Measurements from ENCODE around the gene ADD1.

Gene ADD1

DNA sequence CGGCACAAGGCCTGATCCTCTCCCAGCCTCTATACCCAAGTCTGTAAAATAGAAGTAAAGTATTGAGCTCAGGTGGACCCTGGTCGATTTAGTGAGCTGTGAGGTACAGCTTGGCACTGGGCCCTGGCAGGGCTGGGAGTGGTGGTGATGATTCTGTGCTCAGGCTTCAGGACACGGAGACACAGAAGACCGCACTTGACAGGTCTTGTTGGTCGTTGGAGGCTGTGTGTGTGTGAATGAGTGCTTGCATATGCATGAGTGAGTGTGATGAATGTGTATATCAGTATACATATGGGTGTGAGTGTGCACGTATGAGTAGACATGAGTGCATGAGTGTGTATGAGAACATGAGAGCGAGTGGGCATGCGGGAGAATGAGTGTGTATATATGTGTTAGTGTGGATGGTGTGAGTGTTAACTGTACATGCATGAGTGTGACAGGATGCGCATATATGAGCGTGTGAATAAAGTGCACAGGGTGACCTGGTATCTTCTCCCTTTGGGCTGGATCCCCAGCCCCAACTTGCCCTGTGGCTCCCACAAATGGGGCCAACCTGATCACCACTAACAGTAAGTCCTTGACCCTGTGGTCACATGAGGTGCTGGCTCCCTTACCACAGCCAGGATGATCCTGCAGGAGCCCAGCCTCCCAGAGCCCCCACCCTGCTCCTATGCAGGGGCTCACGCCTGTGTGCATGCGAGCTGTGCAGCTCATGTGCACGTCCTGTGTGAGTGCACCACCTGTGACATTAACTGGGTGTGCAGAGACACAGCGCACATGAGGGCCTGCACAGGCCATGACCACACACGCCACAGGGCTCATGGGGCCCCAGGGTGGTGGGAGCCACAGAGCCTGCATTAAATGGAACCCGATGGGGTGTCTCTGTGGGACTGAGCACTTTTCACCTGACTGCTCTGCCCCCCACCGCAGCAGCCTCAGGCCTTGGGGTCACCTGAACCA is 29.9 kb upstream of the ADD1 start:
- intact Hi-C loops (cut with DNase I; ENCODE audit: low total_unique reads) = no loop called here
- peaks cover 0 to 26% (median 17%) of the 10 kb centered on the region in 4 donors for H3K4me1 ChIP-seq

DNA sequence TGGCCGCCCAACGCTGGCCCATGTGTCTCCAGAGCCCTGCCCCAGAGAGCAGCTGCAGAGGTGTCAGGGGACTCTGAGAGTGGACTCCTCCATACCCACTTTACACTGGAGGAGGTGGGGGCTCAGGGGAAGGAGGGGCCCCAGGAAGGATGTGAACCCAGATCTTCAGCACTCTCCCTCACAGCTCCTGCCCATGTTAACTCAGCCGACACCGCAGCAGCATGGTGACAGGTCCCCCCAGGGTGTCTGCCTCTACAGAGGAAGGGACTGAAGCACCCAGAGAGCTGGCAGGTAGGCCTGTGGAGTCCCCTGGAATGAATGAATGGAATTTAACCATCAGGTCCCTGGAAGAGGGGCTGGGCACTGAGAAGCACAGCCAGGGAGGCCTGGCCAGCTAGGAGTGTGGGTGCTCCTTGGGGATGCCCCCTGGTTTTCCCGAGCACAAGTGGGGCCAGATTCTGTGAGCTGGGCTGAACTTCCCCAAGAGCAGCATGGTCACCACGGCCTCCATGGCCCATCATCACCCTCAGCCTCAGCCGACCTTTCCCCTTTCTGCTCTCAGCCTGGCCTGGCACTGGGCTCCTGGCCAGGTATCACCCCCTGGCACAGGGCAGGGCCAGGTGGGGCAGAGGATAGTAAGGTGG is 28.9 kb upstream of the ADD1 start:
- peaks cover 0 to 31% (median 16%) of the 10 kb centered on the region in 4 donors for H3K4me1 ChIP-seq
- intact Hi-C loops (cut with DNase I; ENCODE audit: low total_unique reads) = no loop called here
- H3K27me3 ChIP-seq = peaks cover 0 to 6% of the 10 kb centered on the region in 2 donors
- H3K27ac ChIP-seq = no peak overlapping the region
- TF ChIP-seq, protein P1, sequence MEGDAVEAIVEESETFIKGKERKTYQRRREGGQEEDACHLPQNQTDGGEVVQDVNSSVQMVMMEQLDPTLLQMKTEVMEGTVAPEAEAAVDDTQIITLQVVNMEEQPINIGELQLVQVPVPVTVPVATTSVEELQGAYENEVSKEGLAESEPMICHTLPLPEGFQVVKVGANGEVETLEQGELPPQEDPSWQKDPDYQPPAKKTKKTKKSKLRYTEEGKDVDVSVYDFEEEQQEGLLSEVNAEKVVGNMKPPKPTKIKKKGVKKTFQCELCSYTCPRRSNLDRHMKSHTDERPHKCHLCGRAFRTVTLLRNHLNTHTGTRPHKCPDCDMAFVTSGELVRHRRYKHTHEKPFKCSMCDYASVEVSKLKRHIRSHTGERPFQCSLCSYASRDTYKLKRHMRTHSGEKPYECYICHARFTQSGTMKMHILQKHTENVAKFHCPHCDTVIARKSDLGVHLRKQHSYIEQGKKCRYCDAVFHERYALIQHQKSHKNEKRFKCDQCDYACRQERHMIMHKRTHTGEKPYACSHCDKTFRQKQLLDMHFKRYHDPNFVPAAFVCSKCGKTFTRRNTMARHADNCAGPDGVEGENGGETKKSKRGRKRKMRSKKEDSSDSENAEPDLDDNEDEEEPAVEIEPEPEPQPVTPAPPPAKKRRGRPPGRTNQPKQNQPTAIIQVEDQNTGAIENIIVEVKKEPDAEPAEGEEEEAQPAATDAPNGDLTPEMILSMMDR (IDR thresholded peaks at IDR 0.05) = no peak
- DNase-seq = no peak
- no peak overlapping the region for H3K4me3 ChIP-seq
- peaks cover 0 to 7% (median 0%) of the 10 kb centered on the region in 3 donors for H3K36me3 ChIP-seq
- peaks cover 0 to 4% (median 0%) of the 10 kb centered on the region in 3 donors for H3K9me3 ChIP-seq

More for the DNA sequence above, 29.9 kb upstream of the ADD1 start:
- H3K27ac ChIP-seq = no peak overlapping the region
- peaks cover 0 to 6% of the 10 kb centered on the region in 2 donors for H3K27me3 ChIP-seq
- peak overlapping the region in 1 of 2 donors; percentile 24 for H3K4me3 ChIP-seq
- H3K36me3 ChIP-seq = peaks cover 0 to 7% (median 0%) of the 10 kb centered on the region in 3 donors
- DNase-seq = no peak
- TF ChIP-seq, protein P1 (IDR thresholded peaks at IDR 0.05) = no peak
- peaks cover 0 to 4% (median 0%) of the 10 kb centered on the region in 3 donors for H3K9me3 ChIP-seq

DNA sequence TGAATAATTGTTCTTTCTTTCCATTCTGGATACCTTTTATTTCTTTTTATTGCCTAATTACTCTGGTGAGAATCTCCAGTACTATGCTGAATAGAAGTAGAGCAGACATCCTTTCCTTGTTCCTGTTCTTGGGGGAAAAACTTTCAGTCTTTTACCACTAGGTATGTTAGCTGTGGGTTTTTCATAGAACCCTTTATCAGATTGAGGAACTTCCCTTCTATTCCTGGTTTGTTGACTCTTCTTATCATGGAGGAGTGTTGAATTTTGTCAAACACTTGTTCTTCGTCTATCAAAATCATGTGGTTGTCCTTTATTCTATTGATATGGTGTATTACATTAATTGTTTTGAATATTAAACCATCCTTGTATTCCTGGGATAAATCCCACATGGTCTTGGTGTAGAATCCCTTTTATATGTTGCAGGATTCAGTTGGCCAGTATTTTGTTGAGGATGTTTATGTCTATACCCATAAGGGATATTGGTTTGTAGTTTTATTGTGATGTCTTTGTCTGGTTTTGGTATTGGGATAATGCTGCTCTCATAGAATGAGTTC is 27.2 kb upstream of the ADD1 start:
- H3K27me3 ChIP-seq = peaks cover 0 to 6% of the 10 kb centered on the region in 2 donors
- H3K36me3 ChIP-seq = peaks cover 0 to 7% (median 0%) of the 10 kb centered on the region in 3 donors
- no peak overlapping the region for H3K4me3 ChIP-seq
- peaks cover 0 to 26% (median 14%) of the 10 kb centered on the region in 4 donors for H3K4me1 ChIP-seq
- TF ChIP-seq, protein P1 (IDR thresholded peaks at IDR 0.05) = no peak
- DNase-seq = no peak
- H3K27ac ChIP-seq = no peak overlapping the region
- intact Hi-C loops (cut with DNase I; ENCODE audit: low total_unique reads) = no loop called here
- peaks cover 0 to 4% (median 0%) of the 10 kb centered on the region in 3 donors for H3K9me3 ChIP-seq

DNA sequence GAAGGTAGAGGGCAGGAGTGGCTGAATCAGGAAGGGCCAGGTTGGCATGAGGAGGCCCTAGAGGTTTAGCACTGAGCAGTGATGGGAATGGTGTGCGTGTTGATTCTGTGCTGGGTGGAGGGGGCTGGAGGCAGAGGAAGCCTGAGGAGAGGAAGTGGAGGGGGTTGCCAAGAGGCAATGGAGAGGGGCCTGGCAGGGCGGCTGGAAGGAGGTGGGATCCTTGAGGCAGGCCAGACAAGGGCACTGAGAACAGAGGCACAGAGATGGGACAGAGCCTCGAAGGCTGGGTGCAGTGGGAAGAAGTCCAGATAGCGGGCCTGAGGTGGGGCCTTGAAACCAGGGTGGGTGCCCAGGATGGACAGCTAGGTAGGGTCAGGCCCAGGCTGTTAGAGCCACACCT is 26.5 kb upstream of the ADD1 start:
- DNase-seq = no peak
- TF ChIP-seq, protein P1 (IDR thresholded peaks at IDR 0.05) = no peak
- Histone ChIP-seq H3K4me1 (peaks cover 0 to 22% (median 12%) of the 10 kb centered on the region in 4 donors), H3K27ac (no peak overlapping the region), H3K27me3 (peaks cover 0 to 6% of the 10 kb centered on the region in 2 donors), H3K4me3 (no peak overlapping the region), H3K9me3 (peaks cover 0 to 4% (median 0%) of the 10 kb centered on the region in 3 donors), H3K36me3 (peaks cover 0 to 9% (median 0%) of the 10 kb centered on the region in 3 donors)
- intact Hi-C loops (cut with DNase I; ENCODE audit: low total_unique reads) = no loop called here

DNA sequence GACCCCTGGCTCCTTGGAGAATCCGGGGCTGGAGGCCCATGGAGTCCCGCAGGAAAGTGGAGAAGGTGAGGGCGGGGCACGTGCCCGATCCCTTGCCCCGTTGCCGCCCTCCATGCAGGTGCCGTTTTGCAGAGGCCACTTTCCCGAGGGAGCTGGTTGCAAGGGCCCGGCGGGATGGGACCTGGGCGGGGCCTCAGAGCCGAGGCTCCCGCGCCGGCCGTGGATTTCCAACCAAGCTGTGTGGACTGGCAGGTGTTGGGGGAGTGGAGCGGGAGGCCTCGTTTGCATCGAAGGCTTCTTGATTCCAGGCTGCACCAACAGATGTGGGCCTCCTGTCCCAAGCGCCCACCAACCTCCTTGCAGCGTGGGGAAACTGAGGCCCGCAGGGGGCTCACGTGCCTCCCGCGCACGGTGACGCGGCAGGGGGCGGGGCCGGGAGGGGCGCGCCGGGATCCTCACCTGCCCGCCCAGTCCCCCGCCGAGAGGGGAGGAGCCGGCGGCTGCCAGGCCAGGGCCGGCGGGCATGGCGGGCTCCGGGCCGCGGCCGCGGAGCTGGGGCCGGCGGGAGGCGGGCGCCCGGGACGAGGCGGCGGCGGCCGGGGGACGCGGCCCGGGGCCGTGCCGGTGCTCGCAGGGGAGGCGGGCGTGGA is 25.8 kb upstream of the ADD1 start:
- H3K4me3 ChIP-seq = peak overlapping the region; percentile 49 to 65
- H3K27me3 ChIP-seq = peaks cover 0 to 6% of the 10 kb centered on the region in 2 donors
- peaks cover 0 to 4% (median 0%) of the 10 kb centered on the region in 3 donors for H3K9me3 ChIP-seq
- peaks cover 0 to 22% (median 12%) of the 10 kb centered on the region in 4 donors for H3K4me1 ChIP-seq
- H3K27ac ChIP-seq = peak overlapping the region in 1 of 2 donors; percentile 31
- intact Hi-C loops (cut with DNase I; ENCODE audit: low total_unique reads) = no loop called here
- TF ChIP-seq, protein P1 (IDR thresholded peaks at IDR 0.05) = no peak
- peaks cover 0 to 16% (median 4%) of the 10 kb centered on the region in 3 donors for H3K36me3 ChIP-seq
- DNase-seq = no peak
